Embryonic facial prominence (tissue), 1 donor: ENCODE measurements around the gene ANTXRL.
"Not testable (repeated sequence)": the region's sequence is repeated elsewhere in the genome, so short reads cannot be mapped to it uniquely, and the experiment has no call there.

Experiments used
- DNase-seq: peaks from one replicate; pipeline ENCODE4 v3.0.0-alpha.2; 2016; ENCODE audit errors: extremely low spot score

ANTXRL gene

DNA sequence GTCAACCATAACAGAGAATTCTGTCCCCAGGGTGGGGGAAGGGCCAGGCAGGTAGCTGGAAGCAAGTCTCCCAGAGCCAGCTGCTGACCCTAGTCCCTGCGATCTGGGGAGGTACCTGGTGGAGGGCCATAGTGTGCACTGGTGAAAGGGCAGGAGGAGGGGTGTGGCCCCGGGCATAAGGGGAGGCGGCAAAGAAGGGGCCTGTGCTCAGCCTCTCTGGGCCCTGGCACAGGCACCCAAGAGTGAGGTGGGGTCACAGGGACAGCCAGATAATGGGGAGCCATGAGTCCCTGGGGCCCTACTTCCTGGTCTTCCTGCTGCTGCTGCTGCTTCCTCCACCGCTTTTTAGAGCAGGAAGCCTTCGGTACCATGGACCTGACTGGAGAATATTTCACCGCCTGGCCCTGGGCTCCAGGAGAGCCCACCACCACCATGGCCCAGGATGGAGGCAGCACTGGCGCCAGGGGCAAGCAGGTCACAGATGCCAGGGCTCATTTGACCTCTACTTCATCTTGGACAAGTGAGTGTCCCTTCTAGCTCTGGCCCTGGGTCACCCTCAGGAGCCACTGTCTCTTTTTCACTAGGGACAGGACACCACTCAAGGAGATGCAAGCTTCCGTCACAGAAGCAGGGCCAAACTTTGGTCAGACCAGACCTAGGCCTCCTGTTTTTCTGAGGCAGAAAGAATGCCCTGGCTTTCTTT lies at the start of gene ANTXRL:
Gene ANTXRL (plus strand): TSS at position 7 of the 703 bp plus-strand sequence. CDS start 266 bp downstream, at position 273.
- no peak for DNase-seq

DNA sequence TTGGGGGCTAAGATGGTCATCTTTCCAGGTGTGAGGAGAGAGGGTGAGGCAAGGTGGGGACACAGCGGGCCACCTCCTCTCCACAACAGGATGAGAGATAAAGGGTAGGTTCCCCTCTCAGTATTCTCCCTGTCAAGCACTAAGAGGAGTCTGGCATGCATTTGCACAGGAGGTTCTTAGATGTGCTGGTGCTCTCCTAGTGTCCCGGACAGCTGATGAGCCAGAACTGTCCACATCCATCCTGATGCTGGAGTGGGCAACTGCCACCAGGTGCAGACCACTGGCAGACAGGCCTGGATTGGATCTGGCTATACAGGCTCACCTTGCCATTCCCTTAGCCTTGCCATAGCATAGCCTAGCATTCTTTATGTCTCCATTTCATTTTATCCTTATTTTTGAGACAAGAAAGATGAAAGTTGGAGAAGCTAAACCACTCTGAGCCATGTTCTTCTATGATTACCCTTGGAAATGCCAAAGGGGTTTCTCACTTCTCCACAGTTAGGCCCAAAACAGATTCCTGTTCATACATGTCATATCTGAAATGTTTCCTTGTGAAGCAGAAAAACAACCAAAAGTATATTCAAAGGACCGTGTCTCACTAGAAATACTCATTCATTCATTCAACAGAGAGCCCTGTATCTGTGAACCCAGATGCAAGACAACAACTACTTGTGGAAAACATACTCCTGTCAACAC lies 48.8 kb upstream of the ANTXRL start:
- no peak for DNase-seq

DNA sequence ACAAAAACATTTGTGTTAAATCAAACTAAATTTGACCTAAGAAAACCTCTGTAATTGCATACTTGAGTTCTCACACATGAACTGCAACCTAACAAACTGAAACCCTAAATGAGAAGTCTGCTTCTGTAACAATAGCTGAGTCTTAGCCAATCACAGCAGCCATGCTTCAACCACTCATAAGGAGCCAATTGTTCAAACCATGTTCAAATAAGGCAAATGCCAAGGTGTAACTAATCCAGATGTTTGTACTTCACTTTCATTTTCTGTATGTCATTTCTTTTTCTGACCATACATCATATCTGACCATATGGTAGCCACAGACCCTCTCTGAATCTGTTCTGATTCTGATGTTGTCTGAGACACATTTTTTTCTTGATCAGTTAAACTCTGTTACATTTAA lies 47.5 kb upstream of the ANTXRL start:
- DNase-seq, result no peak

- no peak for DNase-seq
These were observed 46.7 kb upstream of the ANTXRL start for GRCh38 chr10:46239993-46240683.

- no peak for DNase-seq
These were observed 45.9 kb upstream of the ANTXRL start for GRCh38 chr10:46240684-46241565.

- no peak for DNase-seq
These were observed 41.4 kb upstream of the ANTXRL start for GRCh38 chr10:46245381-46245900.

DNA sequence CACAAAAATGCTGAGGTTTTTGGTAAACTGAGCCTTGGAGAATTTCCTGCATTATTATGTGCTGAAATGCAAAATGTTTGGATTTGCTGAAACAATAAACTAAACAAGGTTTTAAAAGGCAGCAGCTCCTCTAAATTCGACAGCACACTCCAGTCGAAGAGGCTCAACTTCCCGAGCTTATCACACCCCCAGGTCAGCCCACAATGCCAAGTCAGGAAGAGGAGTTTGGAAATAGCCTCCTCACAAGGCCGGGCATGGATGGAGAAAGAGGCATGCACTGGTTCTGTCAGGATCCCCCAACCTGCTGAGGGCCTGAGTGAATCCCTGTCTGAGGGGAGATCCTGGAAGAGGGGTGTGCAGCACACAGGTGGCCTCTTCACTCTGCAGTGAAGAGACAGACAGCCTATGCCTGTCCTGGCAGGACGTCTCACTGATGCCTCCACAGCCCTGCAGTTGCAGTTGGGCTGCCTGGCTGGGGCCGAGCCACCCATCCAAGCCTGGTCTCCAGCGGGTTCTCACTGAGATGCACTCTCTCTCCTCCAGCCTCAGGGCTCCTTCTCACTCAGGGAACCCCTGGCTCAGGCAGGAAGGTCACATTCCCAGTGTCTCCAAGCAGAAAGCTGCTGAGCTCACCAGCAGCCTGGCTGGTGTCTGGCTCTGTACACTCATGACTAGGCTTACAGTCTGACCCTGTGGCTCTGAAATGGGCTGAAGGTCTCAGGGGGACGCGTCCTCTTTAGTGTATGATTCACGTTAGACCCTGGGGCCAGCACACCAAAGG lies 40.2 kb upstream of the ANTXRL start:
- not testable (repeated sequence) for DNase-seq

GRCh38 chr10:46247181-46247475 lies 39.7 kb upstream of the ANTXRL start:
- DNase-seq, result no peak

DNA sequence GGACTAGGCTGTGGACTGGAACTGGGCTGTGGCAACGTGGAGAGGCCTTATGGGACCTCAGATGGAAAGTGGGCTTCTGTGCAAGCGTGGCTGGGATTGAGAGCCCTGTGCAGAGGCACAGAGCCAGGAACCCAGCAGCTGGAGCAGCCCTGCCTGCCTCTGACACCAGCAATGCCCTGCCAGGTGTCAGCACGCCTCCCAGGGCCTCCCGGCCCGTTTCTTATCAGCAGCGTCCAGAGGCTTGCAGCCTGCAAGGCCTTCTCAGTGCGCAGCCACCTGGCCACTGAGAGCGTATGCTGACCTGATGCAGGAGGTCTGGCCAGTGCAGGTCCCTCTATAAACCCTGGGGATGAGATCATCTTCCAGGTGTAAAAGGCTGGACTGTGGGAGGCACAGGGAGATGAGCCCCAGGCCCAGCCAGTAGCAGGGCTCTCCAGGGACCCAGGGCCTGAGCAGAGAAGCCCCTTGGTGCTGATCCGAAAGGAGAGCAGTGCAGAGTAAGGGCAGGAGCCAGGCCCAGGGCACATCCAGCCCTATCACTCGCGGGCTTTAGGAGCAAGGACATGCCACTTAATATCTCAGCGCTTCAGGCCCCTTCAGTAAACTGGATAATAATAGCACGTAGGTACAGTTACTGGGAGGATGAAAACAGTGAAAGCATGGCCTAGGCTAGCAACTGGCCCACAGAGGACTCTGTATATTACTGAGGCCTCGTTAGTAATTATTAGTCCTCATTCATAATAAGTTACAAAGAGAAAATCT lies 38.8 kb upstream of the ANTXRL start:
- no peak for DNase-seq

DNA sequence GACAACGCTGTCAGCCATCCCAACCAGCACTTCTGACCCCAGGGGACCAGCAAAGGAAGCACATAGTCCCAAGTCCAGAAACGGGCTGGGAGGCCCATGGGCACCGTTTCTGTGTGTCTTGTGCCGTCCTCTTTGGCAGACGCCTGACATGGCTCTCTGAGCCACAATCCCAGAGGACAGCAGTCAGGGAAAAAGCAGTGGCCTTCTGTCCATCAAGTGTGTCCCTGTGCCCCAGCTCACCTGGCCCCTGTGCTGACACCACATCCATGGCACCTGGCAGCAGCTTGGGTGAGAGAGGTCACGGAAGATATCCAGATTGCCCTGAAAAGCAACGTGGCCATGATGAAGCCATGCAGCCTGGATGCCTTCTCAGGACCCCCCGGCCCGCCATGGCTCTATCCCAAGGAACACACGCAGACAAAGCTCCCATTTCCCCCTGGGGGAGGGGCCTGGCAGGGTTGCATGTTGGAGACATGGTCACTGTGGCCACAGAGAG lies 38.1 kb upstream of the ANTXRL start:
- no peak for DNase-seq

DNA sequence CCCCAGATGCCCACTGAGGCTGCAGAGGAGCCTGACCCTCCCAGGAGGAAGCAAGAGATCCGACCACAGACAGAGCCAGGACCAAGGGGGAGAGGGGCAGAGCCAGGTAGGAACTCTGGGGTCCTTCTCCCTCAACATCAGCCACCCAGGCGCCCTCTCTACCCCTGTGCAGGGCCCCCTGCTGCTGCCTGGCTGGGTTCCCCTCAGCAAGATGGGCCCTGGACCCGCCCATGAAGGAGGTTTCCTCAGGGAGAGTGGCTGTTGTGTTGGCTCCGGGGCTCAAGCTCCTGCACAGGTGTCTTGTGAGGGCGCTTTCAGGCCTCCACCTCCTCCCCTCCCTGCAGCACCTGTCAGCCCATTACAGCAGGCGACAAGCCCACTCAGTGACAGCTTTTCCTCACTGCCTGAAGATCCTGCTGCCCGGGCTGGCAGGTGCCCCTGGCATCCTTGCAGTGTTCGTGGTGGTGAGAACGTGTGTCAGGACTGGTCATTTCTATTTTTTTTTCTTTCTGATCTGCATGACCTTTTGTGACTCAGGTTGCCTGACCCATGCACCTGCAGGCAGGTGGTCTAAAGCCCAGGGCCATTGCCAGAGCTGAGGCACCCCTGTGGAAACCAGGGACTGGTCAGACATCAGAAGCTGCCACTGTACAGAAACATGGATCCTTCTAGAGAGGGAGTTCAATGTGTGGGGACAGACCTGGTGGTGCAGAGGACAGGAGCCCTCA lies 37.0 kb upstream of the ANTXRL start:
- not testable (repeated sequence) for DNase-seq

- DNase-seq, result no peak
These were observed 36.3 kb upstream of the ANTXRL start for GRCh38 chr10:46250481-46250880.

- no peak for DNase-seq
These were observed 35.6 kb upstream of the ANTXRL start for GRCh38 chr10:46250898-46251856.

DNA sequence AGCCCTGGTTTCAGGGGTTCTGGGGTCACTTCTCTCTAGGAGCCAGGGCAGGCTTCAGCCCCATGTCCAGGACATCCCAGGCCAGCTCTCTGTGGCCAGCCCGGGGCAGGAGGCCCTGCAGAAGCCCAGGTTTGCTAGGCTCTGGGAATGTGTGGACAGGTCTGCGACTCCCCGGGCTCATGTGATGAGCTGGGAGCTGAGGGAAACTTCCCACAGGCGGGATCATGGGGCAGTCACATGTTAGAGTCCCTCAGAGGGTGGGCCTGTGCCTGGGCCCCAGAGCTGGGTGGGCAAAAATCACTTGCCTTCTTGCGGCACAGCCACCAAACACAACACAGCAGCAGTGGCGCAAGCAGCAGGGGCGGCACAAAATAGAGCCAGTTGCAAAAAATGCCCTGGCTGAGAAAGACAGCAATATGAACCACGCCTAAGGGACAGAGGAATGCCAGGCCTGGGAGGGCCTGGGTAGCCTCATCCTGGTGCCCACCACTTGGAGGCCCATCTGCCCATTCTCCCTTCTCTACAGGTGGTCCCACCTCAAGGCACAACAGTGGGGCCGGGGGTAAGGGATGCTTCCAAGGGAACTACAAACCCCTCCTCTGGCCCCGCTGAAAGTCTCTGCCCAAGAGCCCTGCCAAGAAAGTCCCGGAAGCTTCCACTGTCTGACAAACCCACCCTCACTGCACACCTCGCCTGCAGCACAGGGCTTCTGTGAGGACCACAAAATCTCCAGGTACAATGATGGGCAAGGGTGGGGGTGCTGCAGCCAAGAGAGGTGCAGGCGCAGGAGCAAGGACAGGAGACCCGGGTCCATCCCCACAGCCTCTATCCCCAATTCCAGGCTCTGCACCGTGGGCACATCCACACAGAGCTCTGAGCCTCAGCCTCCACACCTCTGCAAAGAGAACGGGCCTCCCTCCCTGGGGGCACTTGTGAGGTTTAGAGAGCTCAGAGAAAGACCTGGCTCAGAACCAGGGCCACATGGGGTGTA lies 34.6 kb upstream of the ANTXRL start:
- DNase-seq, result no peak

- DNase-seq, result no peak
These were observed 33.5 kb upstream of the ANTXRL start for GRCh38 chr10:46253076-46254006.

- DNase-seq, result no peak
These were observed 32.8 kb upstream of the ANTXRL start for GRCh38 chr10:46254007-46254383.
